ENCODE measurements around the gene STARD3.

Gene STARD3

DNA sequence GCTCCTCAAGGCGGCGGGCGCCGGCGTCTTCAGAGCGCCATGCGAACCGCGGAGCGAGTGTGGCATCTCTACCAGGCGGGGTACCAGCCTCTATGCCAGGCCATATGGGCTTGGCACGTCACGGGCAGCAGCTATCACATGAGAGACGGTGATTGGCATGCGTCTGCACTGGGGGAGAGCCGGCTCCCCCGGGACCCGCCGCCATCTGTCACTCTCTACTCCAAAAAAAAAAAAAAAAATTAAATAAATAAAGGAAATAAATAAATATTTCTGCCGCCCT is 29.2 kb upstream of the STARD3 start, which contains the start of gene NEUROD2:
TSS of gene NEUROD2 (minus strand) at position 70 of the 280 bp plus-strand sequence. CDS start 1,321 bp downstream, outside the sequence.
- no peak within 1 kb of the TSS for H3K27ac ChIP-seq (ENCODE audit: low read depth, low read length, poor library complexity, severe bottlenecking)
- H3F3A ChIP-seq (ENCODE audit: insufficient read depth, low read length), result no peaks in the 10 kb centered on the region
- no peaks in the 10 kb centered on the region for H3K9me2 ChIP-seq (ENCODE audit: low read depth, low read length)
- TF ChIP-seq, protein P1, sequence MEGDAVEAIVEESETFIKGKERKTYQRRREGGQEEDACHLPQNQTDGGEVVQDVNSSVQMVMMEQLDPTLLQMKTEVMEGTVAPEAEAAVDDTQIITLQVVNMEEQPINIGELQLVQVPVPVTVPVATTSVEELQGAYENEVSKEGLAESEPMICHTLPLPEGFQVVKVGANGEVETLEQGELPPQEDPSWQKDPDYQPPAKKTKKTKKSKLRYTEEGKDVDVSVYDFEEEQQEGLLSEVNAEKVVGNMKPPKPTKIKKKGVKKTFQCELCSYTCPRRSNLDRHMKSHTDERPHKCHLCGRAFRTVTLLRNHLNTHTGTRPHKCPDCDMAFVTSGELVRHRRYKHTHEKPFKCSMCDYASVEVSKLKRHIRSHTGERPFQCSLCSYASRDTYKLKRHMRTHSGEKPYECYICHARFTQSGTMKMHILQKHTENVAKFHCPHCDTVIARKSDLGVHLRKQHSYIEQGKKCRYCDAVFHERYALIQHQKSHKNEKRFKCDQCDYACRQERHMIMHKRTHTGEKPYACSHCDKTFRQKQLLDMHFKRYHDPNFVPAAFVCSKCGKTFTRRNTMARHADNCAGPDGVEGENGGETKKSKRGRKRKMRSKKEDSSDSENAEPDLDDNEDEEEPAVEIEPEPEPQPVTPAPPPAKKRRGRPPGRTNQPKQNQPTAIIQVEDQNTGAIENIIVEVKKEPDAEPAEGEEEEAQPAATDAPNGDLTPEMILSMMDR (IDR thresholded peaks at IDR 0.05; ENCODE audit: low read length), result no peak
- no peak for TF ChIP-seq EZH2 (IDR thresholded peaks at IDR 0.05; ENCODE audit: borderline replicate concordance, low read length)
- peaks cover 12% of the 10 kb centered on the region; the same call in 1 of the 2 replicates for H3K27me3 ChIP-seq (ENCODE audit: insufficient read depth, low read length)
- H3K9me3 ChIP-seq (ENCODE audit: low read length), result no peaks in the 10 kb centered on the region
- H4K20me1 ChIP-seq (ENCODE audit: insufficient read depth, low read length), result no peaks in the 10 kb centered on the region
- H3K4me3 ChIP-seq (ENCODE audit: low read depth, low read length, poor library complexity, severe bottlenecking), result no peak within 1 kb of the TSS
- H3K4me1 ChIP-seq (ENCODE audit: insufficient read depth, low read length, severe bottlenecking), result peaks cover 5% of the 10 kb centered on the region
- no peak within 1 kb of the TSS for H3K9ac ChIP-seq (ENCODE audit: low read length)
- no peak within 1 kb of the TSS for H3K4me2 ChIP-seq (ENCODE audit: low read length)
- H3K79me2 ChIP-seq (ENCODE audit: insufficient read depth, low read length), result no peaks in the 10 kb centered on the region
- H2AFZ ChIP-seq (ENCODE audit: low read length), result no peak within 1 kb of the TSS
- H3K36me3 ChIP-seq (ENCODE audit: insufficient read depth, low read length), result no peaks in the 10 kb centered on the region

DNA sequence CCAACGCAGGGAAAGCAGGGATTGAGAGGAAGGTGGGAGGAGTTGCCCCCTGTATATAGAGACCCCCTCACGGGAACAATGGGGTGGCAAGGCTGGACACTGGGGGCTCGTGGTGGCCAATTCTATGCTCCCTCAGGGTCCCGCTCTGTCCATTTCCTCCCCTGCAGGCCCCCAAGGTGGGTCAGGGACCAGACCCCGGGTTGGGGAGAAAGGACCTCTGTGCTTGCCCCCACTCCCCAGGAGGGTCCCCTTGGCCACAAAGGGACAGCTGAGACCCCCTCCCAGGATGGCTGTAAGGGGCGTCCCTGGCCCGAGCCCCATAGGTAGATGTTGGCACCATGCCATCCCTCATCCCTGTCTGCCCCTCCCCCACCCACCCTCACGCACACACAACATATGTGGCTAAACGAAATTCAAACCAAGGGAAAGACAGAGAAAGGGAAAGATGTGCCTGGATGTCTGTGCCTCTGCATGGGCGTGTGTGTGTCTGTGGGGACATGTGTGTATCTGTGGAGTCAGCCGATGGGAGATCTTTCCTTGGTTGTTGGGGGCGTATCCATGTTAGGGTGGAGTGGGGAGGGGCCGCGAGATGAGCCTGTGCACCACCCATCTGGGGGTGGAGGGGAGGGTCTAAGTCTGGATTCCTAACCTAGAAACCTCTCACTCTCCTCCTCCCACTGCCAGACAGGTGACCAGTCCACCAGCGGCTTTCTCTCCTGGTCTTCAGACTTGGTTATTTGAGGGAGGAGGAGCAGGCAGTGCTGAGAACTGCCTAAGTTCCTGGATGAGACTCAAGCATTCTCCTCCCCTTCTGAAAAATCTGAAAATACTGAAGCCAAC is 28.6 kb upstream of the STARD3 start:
- H3K27ac ChIP-seq (ENCODE audit: low read depth, low read length, poor library complexity, severe bottlenecking), result no peak overlapping the region
- H3K4me2 ChIP-seq (ENCODE audit: low read length), result no peak overlapping the region
- H2AFZ ChIP-seq (ENCODE audit: low read length), result no peak overlapping the region
- peaks cover 5% of the 10 kb centered on the region for H3K4me1 ChIP-seq (ENCODE audit: insufficient read depth, low read length, severe bottlenecking)
- TF ChIP-seq, protein P1 (IDR thresholded peaks at IDR 0.05; ENCODE audit: low read length), result no peak
- no peak for TF ChIP-seq EZH2 (IDR thresholded peaks at IDR 0.05; ENCODE audit: borderline replicate concordance, low read length)
- H3F3A ChIP-seq (ENCODE audit: insufficient read depth, low read length), result no peaks in the 10 kb centered on the region
- no peaks in the 10 kb centered on the region for H3K79me2 ChIP-seq (ENCODE audit: insufficient read depth, low read length)
- H3K4me3 ChIP-seq (ENCODE audit: low read depth, low read length, poor library complexity, severe bottlenecking), result no peak overlapping the region
- peaks cover 12% of the 10 kb centered on the region; the same call in 1 of the 2 replicates for H3K27me3 ChIP-seq (ENCODE audit: insufficient read depth, low read length)
- H3K9me2 ChIP-seq (ENCODE audit: low read depth, low read length), result no peaks in the 10 kb centered on the region
- no peak overlapping the region for H3K9ac ChIP-seq (ENCODE audit: low read length)
- no peaks in the 10 kb centered on the region for H3K9me3 ChIP-seq (ENCODE audit: low read length)
- H3K36me3 ChIP-seq (ENCODE audit: insufficient read depth, low read length), result no peaks in the 10 kb centered on the region
- H4K20me1 ChIP-seq (ENCODE audit: insufficient read depth, low read length), result no peaks in the 10 kb centered on the region

DNA sequence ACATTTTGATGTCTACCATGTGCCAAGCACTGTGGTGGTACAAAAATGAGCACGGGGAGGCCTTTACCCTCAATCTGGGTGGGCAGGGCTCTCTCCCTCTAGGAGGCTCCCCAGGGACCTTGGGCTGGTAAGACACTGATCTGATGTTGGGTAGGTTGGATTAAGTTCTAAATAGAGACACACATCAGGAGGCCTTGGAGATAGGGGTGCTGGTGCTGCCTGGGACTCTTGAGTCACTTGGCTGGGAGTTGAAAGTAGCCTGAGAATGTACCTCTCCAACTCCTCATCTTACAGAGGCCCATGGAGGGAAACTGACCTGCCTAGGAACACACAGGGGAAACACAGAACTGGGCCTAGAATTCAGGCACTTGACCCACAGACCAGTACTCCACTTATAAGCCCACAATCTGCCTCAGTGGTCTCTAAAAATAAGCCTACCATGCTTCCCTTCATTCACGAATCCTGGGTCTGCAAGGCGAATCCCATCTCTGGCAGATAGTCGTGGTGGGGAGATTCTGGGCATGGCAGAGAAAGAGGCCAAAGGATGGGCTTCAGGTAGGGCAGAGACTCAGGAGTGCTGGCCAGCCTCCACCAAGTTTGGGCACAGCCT is 27.4 kb upstream of the STARD3 start:
- Histone ChIP-seq H2AFZ (ENCODE audit: low read length) (no peak overlapping the region), H3K9me3 (ENCODE audit: low read length) (no peaks in the 10 kb centered on the region), H3K36me3 (ENCODE audit: insufficient read depth, low read length) (no peaks in the 10 kb centered on the region), H3K4me2 (ENCODE audit: low read length) (no peak overlapping the region), H4K20me1 (ENCODE audit: insufficient read depth, low read length) (no peaks in the 10 kb centered on the region), H3K9me2 (ENCODE audit: low read depth, low read length) (no peaks in the 10 kb centered on the region), H3K4me3 (ENCODE audit: low read depth, low read length, poor library complexity, severe bottlenecking) (no peak overlapping the region), H3F3A (ENCODE audit: insufficient read depth, low read length) (no peaks in the 10 kb centered on the region), H3K27me3 (ENCODE audit: insufficient read depth, low read length) (peaks cover 5% of the 10 kb centered on the region; the same call in 1 of the 2 replicates), H3K9ac (ENCODE audit: low read length) (no peak overlapping the region), H3K4me1 (ENCODE audit: insufficient read depth, low read length, severe bottlenecking) (no peaks in the 10 kb centered on the region), H3K27ac (ENCODE audit: low read depth, low read length, poor library complexity, severe bottlenecking) (no peak overlapping the region), H3K79me2 (ENCODE audit: insufficient read depth, low read length) (no peaks in the 10 kb centered on the region)
- TF ChIP-seq EZH2 (IDR thresholded peaks at IDR 0.05; ENCODE audit: borderline replicate concordance, low read length), result no peak
- TF ChIP-seq, protein P1 (IDR thresholded peaks at IDR 0.05; ENCODE audit: low read length), result no peak
